Stimulated activated CD4-positive, alpha-beta T cell treated with anti-CD3 and anti-CD28 coated beads, Interleukin-2, amount 100 ng/mL, for 4 hours (primary cell): Measurements from ENCODE around the gene NUCKS1.

ENCODE experiments used
- DNase-seq: peaks from one replicate; pipeline ENCODE4 v3.0.0-alpha.2; 2020; ENCODE audit warnings: low read depth

Gene NUCKS1

GRCh38 chr1:205750138-205751035, at the start of gene NUCKS1:
NUCKS1 (minus strand) TSS chr1:205750182; CDS start chr1:205749973, 209 bp downstream.
- peak; percentile 94 for DNase-seq

GRCh38 chr1:205798577-205798976, 48.6 kb upstream of the NUCKS1 start:
- no peak for DNase-seq

- DNase-seq = no peak
These were observed 47.2 kb upstream of the NUCKS1 start for GRCh38 chr1:205797168-205797567.

GRCh38 chr1:205794011-205794730, 44.2 kb upstream of the NUCKS1 start:
- DNase-seq = no peak

- no peak for DNase-seq
These were observed 43.1 kb upstream of the NUCKS1 start for GRCh38 chr1:205792961-205793673.

GRCh38 chr1:205792481-205792881, 42.5 kb upstream of the NUCKS1 start:
- DNase-seq = no peak

- DNase-seq = peak; percentile 44
These were observed 41.7 kb upstream of the NUCKS1 start for GRCh38 chr1:205791568-205792180.

- no peak for DNase-seq
These were observed 37.4 kb upstream of the NUCKS1 start for GRCh38 chr1:205787287-205787916.

- no peak for DNase-seq
These were observed 36.6 kb upstream of the NUCKS1 start for GRCh38 chr1:205786601-205787000.

GRCh38 chr1:205785446-205785845, 35.5 kb upstream of the NUCKS1 start:
- no peak for DNase-seq

- no peak for DNase-seq
These were observed 33.9 kb upstream of the NUCKS1 start for GRCh38 chr1:205783904-205784303.

GRCh38 chr1:205783433-205783795, 33.4 kb upstream of the NUCKS1 start:
- no peak for DNase-seq

- no peak for DNase-seq
These were observed 32.8 kb upstream of the NUCKS1 start for GRCh38 chr1:205782627-205783432.

GRCh38 chr1:205780335-205780734, 30.4 kb upstream of the NUCKS1 start:
- DNase-seq = no peak

GRCh38 chr1:205777994-205778393, 28.0 kb upstream of the NUCKS1 start:
- no peak for DNase-seq

- no peak for DNase-seq
These were observed 25.7 kb upstream of the NUCKS1 start for GRCh38 chr1:205775717-205776056.

- peak; percentile 78 for DNase-seq
These were observed 25.2 kb upstream of the NUCKS1 start, which contains the start of gene RAB29 for GRCh38 chr1:205775015-205775716. RAB29 (minus strand) TSS chr1:205775482; CDS start chr1:205774956, 526 bp downstream.

GRCh38 chr1:205774198-205775014, 24.4 kb upstream of the NUCKS1 start:
- peak; percentile 13 for DNase-seq

GRCh38 chr1:205772607-205773032, 22.6 kb upstream of the NUCKS1 start:
- no peak for DNase-seq
